Islet precursor cell (in vitro differentiated cells): Measurements from ENCODE around the gene LANCL2.
"Not testable (repeated sequence)": the region's sequence is repeated elsewhere in the genome, so short reads cannot be mapped to it uniquely, and the experiment has no call there.

ENCODE experiments used
- DNase-seq: peaks from one replicate; pipeline ENCODE4 v3.0.0-alpha.2; 2018

The LANCL2 gene

GRCh38 chr7:55365205-55365674 is at the start of gene LANCL2:
LANCL2 (plus strand) TSS chr7:55365337; CDS start chr7:55366026, 689 bp downstream.
- DNase-seq: no peak

- no peak for DNase-seq
Observed at GRCh38 chr7:55325371-55325792, 39.8 kb upstream of the LANCL2 start.

GRCh38 chr7:55326081-55326835 is 38.9 kb upstream of the LANCL2 start:
- no peak for DNase-seq

GRCh38 chr7:55326945-55327626 is 38.1 kb upstream of the LANCL2 start:
- no peak for DNase-seq

GRCh38 chr7:55335151-55335550 is 30.0 kb upstream of the LANCL2 start:
- DNase-seq: no peak

GRCh38 chr7:55335786-55336185 is 29.4 kb upstream of the LANCL2 start:
- no peak for DNase-seq

GRCh38 chr7:55336540-55336939 is 28.6 kb upstream of the LANCL2 start:
- no peak for DNase-seq

GRCh38 chr7:55339033-55340000 is 25.8 kb upstream of the LANCL2 start:
- DNase-seq: no peak

- DNase-seq: no peak
Observed at GRCh38 chr7:55342216-55342871, 22.8 kb upstream of the LANCL2 start.

GRCh38 chr7:55343002-55343781 is 21.9 kb upstream of the LANCL2 start:
- no peak for DNase-seq

- DNase-seq: no peak
Observed at GRCh38 chr7:55343860-55344606, 21.1 kb upstream of the LANCL2 start.

- no peak for DNase-seq
Observed at GRCh38 chr7:55344840-55345239, 20.3 kb upstream of the LANCL2 start.

- no peak for DNase-seq
Observed at GRCh38 chr7:55345292-55345691, 19.8 kb upstream of the LANCL2 start.

GRCh38 chr7:55348502-55348901 is 16.6 kb upstream of the LANCL2 start:
- no peak for DNase-seq

GRCh38 chr7:55349121-55349520 is 16.0 kb upstream of the LANCL2 start:
- no peak for DNase-seq

GRCh38 chr7:55350281-55350680 is 14.9 kb upstream of the LANCL2 start:
- no peak for DNase-seq

- no peak for DNase-seq
Observed at GRCh38 chr7:55351263-55351662, 13.9 kb upstream of the LANCL2 start.

GRCh38 chr7:55352947-55353273 is 12.2 kb upstream of the LANCL2 start:
- DNase-seq: not testable (repeated sequence)

GRCh38 chr7:55360486-55360885 is 4.7 kb upstream of the LANCL2 start:
- DNase-seq: no peak

- DNase-seq: no peak
Observed at GRCh38 chr7:55361560-55361959, 3.6 kb upstream of the LANCL2 start.

- no peak for DNase-seq
Observed at GRCh38 chr7:55362927-55363326, 2.2 kb upstream of the LANCL2 start.
